Tibial artery (tissue), 4 donors: ENCODE measurements around the gene RSPRY1.

Source experiments
- DNase-seq, 2 donors: peaks; one replicate each; pipeline ENCODE4 v3.0.0-alpha.2; 2019
- H3K27ac ChIP-seq, 2 donors: fragments of 200-600 bp; sonication (generic) in 1 of 2; 1 replicate in 1 of 2; 2 replicates in 1 of 2; pipeline ENCODE4 v1.5.1; 2018 to 2019; ENCODE audit warnings: mild to moderate bottlenecking in 1 of 2
- H3K27me3 ChIP-seq, 2 donors: fragments of 200-600 bp; sonication (generic) in 1 of 2; one replicate each; pipeline versions ENCODE4 v1.5.1 to v1.6.0; 2016 to 2019
- H3K36me3 ChIP-seq, 3 donors: fragments of 200-600 bp; sonication (generic) in 2 of 3; one replicate each; pipeline ENCODE4 v1.5.1; 2016 to 2019; ENCODE audit warnings: mild to moderate bottlenecking in 2 of 3
- H3K4me1 ChIP-seq, 4 donors: fragments of 200-600 bp; sonication (generic) in 2 of 4; 1 replicate in 3 of 4; 2 replicates in 1 of 4; pipeline ENCODE4 v1.5.1; 2016 to 2019
- H3K4me3 ChIP-seq, 2 donors: fragments of 200-600 bp; sonication (generic) in 1 of 2; 1 replicate in 1 of 2; 2 replicates in 1 of 2; pipeline ENCODE4 v1.5.1; 2018 to 2019; ENCODE audit warnings: mild to moderate bottlenecking in 2 of 2
- H3K9me3 ChIP-seq, 3 donors: fragments of 200-600 bp; sonication (generic) in 1 of 3; one replicate each; pipeline ENCODE4 v1.5.1; 2016 to 2019
- intact Hi-C: fragments of 100-400 bp; cut with DNase I; formaldehyde crosslinking; loops from one replicate; pipeline ENCODE4 v1.15.0; 2023; ENCODE audit warnings: low total_unique reads
- TF ChIP-seq, protein P1 (sequence below), 2 experiments: fragments of 200-600 bp in 1 of 2; fragments of 450-650 bp in 1 of 2; IDR thresholded peaks; one replicate each; pipeline ENCODE4 v1.5.1; 2017 to 2019; ENCODE audit warnings: antibody characterized with exemption in 2 of 2, mild to moderate bottlenecking in 1 of 2, moderate library complexity in 1 of 2

Gene RSPRY1

DNA sequence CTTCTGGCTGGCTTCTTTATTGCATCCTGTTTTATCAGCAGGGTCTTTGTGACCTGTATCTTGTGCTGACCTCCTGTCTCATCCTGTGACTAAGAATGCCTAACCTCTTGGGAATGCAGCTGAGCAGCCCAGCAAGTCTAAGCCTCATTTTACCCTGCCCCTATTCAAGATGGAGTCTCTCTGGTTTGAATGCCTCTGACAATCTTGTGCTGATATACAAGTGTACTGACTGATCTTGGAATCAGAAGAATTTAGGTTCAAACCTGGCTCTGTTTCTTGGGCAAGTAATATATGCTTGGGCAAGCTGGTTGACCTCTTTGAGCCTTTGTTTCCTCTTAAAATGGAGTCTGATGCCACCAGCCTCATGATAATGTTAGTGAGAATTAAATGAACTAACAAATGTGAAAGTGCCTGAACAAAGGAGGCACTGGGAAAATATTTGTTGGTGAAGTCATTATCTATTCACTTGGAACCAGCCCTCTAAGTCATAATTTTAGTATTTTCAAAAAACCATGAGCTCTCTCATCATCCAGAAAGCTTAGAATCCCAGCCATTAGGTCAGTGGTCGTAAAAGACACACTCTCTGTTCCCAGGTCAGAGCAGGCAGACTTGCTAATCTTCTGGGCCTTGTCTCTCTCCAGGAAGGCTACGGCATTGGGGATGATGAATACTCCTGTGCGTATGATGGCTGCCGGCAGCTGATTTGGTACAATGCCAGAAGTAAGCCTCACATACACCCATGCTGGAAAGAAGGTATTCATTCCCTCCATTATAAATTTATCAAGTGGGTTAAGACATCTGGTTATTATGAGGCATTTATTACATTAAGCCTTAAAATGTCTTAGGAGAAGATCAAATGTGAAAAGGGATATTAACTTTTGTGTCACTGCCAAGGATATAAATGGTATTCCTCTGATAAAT is 40.8 kb downstream of the RSPRY1 start:
- Histone ChIP-seq H3K4me3 (no peak overlapping the region), H3K9me3 (no peaks in the 10 kb centered on the region), H3K27me3 (no peaks in the 10 kb centered on the region), H3K36me3 (peaks cover 73 to 100% (median 87%) of the 10 kb centered on the region in 3 donors), H3K27ac (no peak overlapping the region), H3K4me1 (no peaks in the 10 kb centered on the region)
- TF ChIP-seq, protein P1, sequence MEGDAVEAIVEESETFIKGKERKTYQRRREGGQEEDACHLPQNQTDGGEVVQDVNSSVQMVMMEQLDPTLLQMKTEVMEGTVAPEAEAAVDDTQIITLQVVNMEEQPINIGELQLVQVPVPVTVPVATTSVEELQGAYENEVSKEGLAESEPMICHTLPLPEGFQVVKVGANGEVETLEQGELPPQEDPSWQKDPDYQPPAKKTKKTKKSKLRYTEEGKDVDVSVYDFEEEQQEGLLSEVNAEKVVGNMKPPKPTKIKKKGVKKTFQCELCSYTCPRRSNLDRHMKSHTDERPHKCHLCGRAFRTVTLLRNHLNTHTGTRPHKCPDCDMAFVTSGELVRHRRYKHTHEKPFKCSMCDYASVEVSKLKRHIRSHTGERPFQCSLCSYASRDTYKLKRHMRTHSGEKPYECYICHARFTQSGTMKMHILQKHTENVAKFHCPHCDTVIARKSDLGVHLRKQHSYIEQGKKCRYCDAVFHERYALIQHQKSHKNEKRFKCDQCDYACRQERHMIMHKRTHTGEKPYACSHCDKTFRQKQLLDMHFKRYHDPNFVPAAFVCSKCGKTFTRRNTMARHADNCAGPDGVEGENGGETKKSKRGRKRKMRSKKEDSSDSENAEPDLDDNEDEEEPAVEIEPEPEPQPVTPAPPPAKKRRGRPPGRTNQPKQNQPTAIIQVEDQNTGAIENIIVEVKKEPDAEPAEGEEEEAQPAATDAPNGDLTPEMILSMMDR (IDR thresholded peaks at IDR 0.05) = no peak
- DNase-seq = no peak
- intact Hi-C loops = no loop called here

DNA sequence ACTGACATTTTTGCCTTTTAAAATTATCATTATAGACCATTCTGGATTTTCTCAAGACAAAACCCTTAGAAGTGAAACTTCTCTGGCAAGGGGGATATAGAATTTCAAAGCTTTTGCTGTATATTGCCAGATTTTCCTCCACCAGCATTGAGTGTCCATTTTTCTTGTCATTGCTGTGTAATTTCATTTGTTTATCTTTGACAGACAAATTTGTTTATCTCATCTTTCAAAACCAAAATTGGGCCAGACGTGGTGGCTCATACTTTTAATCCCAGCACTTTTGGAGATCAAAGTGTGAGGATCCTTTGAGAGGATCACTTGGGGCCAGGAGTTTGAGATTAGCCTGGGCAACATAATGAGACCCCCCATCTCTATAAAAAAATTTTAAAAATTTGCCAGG is 43.0 kb downstream of the RSPRY1 start:
- intact Hi-C loops = no loop called here
- DNase-seq = no peak
- no peaks in the 10 kb centered on the region for H3K9me3 ChIP-seq
- TF ChIP-seq, protein P1 (IDR thresholded peaks at IDR 0.05) = no peak
- H3K27ac ChIP-seq = no peak overlapping the region
- H3K4me3 ChIP-seq = no peak overlapping the region
- no peaks in the 10 kb centered on the region for H3K27me3 ChIP-seq
- peaks cover 82 to 100% (median 90%) of the 10 kb centered on the region in 3 donors for H3K36me3 ChIP-seq
- H3K4me1 ChIP-seq = no peaks in the 10 kb centered on the region

DNA sequence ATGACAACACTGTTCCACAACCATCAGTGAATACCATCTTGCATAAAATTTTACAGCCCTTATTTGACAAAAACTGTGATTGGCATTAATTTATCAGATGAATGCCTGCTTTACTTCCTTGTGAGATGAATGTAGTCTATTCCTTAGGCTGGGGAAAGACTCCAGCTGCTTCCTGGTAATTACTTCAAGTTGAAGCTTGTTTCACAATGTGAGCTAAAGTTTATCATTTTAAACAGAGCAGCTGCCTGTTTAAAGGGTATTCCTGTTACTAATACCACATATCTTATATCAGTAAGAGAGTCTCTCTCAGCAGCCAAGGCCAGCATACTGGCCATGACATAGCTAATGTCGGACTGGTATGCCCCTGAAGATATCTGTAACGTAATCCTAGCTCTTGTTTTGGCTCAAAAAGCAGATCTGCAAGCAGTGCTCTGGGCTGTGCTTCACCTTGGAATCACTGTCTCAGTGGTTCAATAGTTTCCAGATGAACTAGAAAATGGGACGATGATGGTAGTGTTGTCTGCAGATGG is 45.8 kb downstream of the RSPRY1 start:
- H3K27me3 ChIP-seq = no peaks in the 10 kb centered on the region
- no peaks in the 10 kb centered on the region for H3K4me1 ChIP-seq
- no peak overlapping the region for H3K4me3 ChIP-seq
- H3K36me3 ChIP-seq = peaks cover 86 to 100% (median 93%) of the 10 kb centered on the region in 3 donors
- H3K9me3 ChIP-seq = no peaks in the 10 kb centered on the region
- no peak overlapping the region for H3K27ac ChIP-seq
- TF ChIP-seq, protein P1 (IDR thresholded peaks at IDR 0.05) = no peak
- intact Hi-C loops = no loop called here
- DNase-seq = no peak

DNA sequence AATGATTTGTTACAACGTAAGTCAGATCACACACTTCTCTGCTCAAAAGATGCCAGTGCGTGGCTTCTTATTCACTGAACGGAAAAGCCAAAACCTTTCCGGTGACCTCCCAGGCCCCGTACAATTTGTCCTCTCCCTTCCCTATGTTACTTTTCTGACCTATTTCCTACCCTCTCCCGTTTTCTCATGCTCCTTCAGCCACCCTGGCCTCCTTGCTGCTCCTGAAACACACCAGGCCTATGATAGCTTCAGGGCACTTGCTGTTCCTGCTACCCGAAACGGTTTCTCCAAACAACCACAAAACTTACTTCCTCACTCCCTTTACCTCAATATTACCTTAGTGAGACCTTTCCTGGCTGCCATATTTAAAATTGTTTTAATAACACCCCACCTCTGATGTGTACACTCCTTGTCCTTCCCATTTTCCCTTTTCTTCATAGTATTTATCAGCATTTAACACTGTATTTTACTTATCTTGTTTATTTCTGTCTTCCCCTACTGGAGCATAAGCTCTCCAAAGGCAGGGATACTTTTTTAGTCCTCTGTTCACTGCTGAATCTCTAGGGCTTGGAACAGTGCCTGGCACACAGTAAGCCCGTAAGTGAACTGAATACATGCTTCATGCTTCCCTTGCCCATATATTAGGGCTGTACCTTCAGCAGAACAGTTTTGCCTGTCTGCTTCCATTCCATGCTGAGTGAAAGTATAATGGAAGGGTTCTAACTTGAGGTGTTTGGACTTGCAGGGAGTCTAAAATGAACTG is 48.0 kb downstream of the RSPRY1 start:
- no peaks in the 10 kb centered on the region for H3K9me3 ChIP-seq
- H3K4me3 ChIP-seq = no peak overlapping the region
- DNase-seq = no peak
- no peaks in the 10 kb centered on the region for H3K27me3 ChIP-seq
- H3K27ac ChIP-seq = no peak overlapping the region
- H3K4me1 ChIP-seq = no peaks in the 10 kb centered on the region
- intact Hi-C loops = no loop called here
- TF ChIP-seq, protein P1 (IDR thresholded peaks at IDR 0.05) = no peak
- peaks cover 84 to 100% (median 87%) of the 10 kb centered on the region in 3 donors for H3K36me3 ChIP-seq

DNA sequence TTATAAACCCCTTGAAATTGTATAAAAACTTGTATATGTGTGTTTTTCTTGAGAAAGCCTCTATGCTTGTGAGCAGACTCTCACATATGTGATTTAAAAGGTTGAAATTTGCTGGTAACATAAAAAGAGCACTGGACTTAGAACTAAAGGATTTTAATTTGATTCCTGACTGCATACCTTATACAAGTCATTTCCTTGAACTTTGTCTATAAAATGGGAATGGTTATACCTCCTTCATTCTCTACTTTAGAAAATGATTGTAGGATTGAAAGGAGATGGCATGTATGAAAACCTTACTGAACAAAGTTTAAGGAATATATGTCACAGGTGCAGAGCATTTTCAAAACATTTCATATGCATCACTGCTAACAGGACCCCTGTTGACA is 48.6 kb downstream of the RSPRY1 start:
- intact Hi-C loops = no loop called here
- DNase-seq = no peak

More for the DNA sequence above, 48.6 kb downstream of the RSPRY1 start:
- Histone ChIP-seq H3K27ac (no peak overlapping the region), H3K36me3 (peaks cover 87 to 97% (median 87%) of the 10 kb centered on the region in 3 donors), H3K4me3 (no peak overlapping the region), H3K9me3 (no peaks in the 10 kb centered on the region), H3K4me1 (no peaks in the 10 kb centered on the region), H3K27me3 (no peaks in the 10 kb centered on the region)
- TF ChIP-seq, protein P1 (IDR thresholded peaks at IDR 0.05) = no peak
